Upper lobe of left lung (tissue), 4 donors: ENCODE measurements around the gene CAMK1D.

Source experiments
- CTCF ChIP-seq, 6 experiments: fragments of 450-650 bp in 4 of 6; fragments of 200-600 bp in 2 of 6; sonication (generic) in 2 of 6; IDR thresholded peaks; one replicate each; pipeline ENCODE4 v1.5.1; 2016 to 2019; ENCODE audit warnings: antibody characterized with exemption in 6 of 6
- EP300 ChIP-seq, 4 donors: sonication (generic); formaldehyde crosslinking; IDR thresholded peaks; one replicate each; pipeline ENCODE4 v1.5.1; 2017; ENCODE audit warnings: antibody characterized with exemption in 4 of 4, control low read depth in 2 of 4
- POLR2A ChIP-seq, 4 donors: fragments of 450-650 bp; IDR thresholded peaks; one replicate each; pipeline ENCODE4 v1.5.1; 2016 to 2017; ENCODE audit warnings: antibody characterized with exemption in 4 of 4, mild to moderate bottlenecking in 2 of 4
- POLR2AphosphoS5 ChIP-seq, 2 donors: sonication (generic); formaldehyde crosslinking; IDR thresholded peaks; one replicate each; pipeline ENCODE4 v1.5.1; 2017; ENCODE audit warnings: antibody characterized with exemption in 2 of 2

DNA sequence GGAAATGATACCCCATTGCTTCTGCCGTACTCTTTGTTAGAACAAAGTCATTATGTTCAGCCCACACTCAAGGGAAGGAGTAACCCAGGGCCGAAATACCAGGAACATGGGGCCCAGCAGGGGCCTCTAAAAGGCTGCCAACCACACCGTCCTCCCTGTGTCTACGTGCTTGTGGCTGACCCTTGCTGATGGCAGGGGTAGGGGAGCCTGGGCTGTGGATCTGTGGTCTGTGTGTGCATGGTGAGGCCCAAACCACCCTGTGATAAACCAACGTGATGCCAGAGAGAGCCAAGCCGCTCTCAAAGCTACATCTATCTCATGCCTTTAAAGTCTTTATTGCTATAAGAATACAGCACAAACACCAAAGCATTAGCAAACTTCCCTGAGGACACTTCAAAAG lies 493.0 kb downstream of the CAMK1D start:
- TF ChIP-seq POLR2A (IDR thresholded peaks at IDR 0.05) (no peak), CTCF (IDR thresholded peaks at IDR 0.05) (no peak), POLR2AphosphoS5 (IDR thresholded peaks at IDR 0.05) (no peak), EP300 (IDR thresholded peaks at IDR 0.05) (no peak)
